OCI-LY3 (cell line): ENCODE data around the gene PRR7.
"Not testable (repeated sequence)": the region's sequence is repeated elsewhere in the genome, so short reads cannot be mapped to it uniquely, and the experiment has no call there.

Source experiments
- H2AFZ ChIP-seq: fragments of 200-600, 300-600 bp; shearing (Covaris generic); 2 replicates; pipeline ENCODE4 v1.6.0; 2014; ENCODE audit warnings: antibody characterized with exemption, low read depth, low read length
- H3K27ac ChIP-seq: fragments of 200-600, 300-600 bp; sonication (generic); 2 replicates; pipeline ENCODE4 v1.5.1; 2014; ENCODE audit warnings: mild to moderate bottlenecking, low read length, moderate library complexity, mixed read lengths
- H3K27me3 ChIP-seq: fragments of 200-600, 300-600 bp; sonication (generic); 2 replicates; pipeline ENCODE4 v1.6.1; 2014; ENCODE audit warnings: low read depth, low read length, mixed read lengths
- H3K36me3 ChIP-seq: fragments of 200-600, 300-600 bp; sonication (generic); replicated peaks from 2 replicates; pipeline ENCODE3; 2014; ENCODE audit warnings: low read depth, low read length, mixed read lengths
- H3K4me1 ChIP-seq: fragments of 300-600, 200-600 bp; sonication (generic); 2 replicates; pipeline ENCODE4 v1.6.1; 2014; ENCODE audit warnings: low read length, mixed read lengths
- H3K4me2 ChIP-seq: fragments of 200-600, 300-600 bp; sonication (generic); 2 replicates; pipeline ENCODE4 v1.6.1; 2014; ENCODE audit warnings: low read length, mixed read lengths
- H3K4me3 ChIP-seq: fragments of 300-600, 200-600 bp; sonication (generic); 2 replicates; pipeline ENCODE4 v1.5.1; 2014; ENCODE audit warnings: antibody characterized with exemption, mild to moderate bottlenecking, low read length, moderate library complexity
- H3K79me2 ChIP-seq: fragments of 300-600, 200-600 bp; shearing (Covaris generic); 2 replicates; pipeline ENCODE4 v1.6.1; 2014; ENCODE audit warnings: mild to moderate bottlenecking, low read length, mixed read lengths
- H3K9ac ChIP-seq: fragments of 300-600, 200-600 bp; shearing (Covaris generic); 2 replicates; pipeline ENCODE4 v1.6.0; 2014; ENCODE audit warnings: mild to moderate bottlenecking, low read length, moderate library complexity
- H3K9me3 ChIP-seq: fragments of 200-600, 300-600 bp; shearing (Covaris generic); 2 replicates; pipeline ENCODE4 v1.6.1; 2014; ENCODE audit warnings: low read length, mixed read lengths; ENCODE audit not compliant: insufficient read depth
- H4K20me1 ChIP-seq: fragments of 200-600, 300-600 bp; sonication (generic); 2 replicates; pipeline ENCODE4 v1.6.1; 2016; ENCODE audit warnings: low read length, mixed read lengths; ENCODE audit not compliant: insufficient read depth
- EZH2phosphoT487 ChIP-seq: fragments of 200-600 bp; shearing (Covaris generic); IDR thresholded peaks from 2 replicates; pipeline ENCODE4 v1.6.1; 2018; ENCODE audit warnings: antibody characterized with exemption, mixed run types, low read depth
- TF ChIP-seq, protein P1 (sequence below): fragments of 200-600, 300-600 bp; sonication (generic); IDR thresholded peaks from 2 replicates; pipeline ENCODE4 v1.5.1; 2014; ENCODE audit warnings: antibody characterized with exemption, low read length, low read depth

Gene PRR7

DNA sequence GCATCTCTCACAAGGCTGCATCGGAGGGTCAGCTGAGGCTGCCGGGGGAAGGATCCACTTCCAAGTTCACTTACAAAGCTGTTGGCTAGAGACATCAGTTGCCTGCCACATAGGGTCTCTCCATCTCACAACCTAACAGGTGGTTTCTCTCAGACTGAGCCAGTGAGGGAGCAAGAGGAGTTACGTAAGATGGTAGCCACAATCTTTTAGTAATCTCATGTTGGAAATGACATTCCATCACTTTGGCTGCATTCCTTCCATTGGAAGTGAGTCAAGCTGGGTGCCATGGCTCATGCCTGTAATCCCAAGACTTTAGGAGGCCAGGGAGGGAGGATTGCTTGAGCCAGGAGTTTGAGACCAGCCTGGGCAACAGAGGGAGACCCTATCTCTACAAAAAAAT is 27.6 kb upstream of the PRR7 start:
- Histone ChIP-seq H3K36me3 (no peaks in the 10 kb centered on the region), H3K4me1 (no peaks in the 10 kb centered on the region), H3K9ac (no peak overlapping the region), H2AFZ (no peak overlapping the region), H3K79me2 (no peaks in the 10 kb centered on the region), H3K27ac (no peak overlapping the region), H3K4me2 (no peak overlapping the region), H3K4me3 (no peak overlapping the region), H3K9me3 (no peaks in the 10 kb centered on the region), H3K27me3 (no peaks in the 10 kb centered on the region), H4K20me1 (no peaks in the 10 kb centered on the region)
- TF ChIP-seq, protein P1, sequence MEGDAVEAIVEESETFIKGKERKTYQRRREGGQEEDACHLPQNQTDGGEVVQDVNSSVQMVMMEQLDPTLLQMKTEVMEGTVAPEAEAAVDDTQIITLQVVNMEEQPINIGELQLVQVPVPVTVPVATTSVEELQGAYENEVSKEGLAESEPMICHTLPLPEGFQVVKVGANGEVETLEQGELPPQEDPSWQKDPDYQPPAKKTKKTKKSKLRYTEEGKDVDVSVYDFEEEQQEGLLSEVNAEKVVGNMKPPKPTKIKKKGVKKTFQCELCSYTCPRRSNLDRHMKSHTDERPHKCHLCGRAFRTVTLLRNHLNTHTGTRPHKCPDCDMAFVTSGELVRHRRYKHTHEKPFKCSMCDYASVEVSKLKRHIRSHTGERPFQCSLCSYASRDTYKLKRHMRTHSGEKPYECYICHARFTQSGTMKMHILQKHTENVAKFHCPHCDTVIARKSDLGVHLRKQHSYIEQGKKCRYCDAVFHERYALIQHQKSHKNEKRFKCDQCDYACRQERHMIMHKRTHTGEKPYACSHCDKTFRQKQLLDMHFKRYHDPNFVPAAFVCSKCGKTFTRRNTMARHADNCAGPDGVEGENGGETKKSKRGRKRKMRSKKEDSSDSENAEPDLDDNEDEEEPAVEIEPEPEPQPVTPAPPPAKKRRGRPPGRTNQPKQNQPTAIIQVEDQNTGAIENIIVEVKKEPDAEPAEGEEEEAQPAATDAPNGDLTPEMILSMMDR = no peak
- no peak for TF ChIP-seq EZH2phosphoT487

DNA sequence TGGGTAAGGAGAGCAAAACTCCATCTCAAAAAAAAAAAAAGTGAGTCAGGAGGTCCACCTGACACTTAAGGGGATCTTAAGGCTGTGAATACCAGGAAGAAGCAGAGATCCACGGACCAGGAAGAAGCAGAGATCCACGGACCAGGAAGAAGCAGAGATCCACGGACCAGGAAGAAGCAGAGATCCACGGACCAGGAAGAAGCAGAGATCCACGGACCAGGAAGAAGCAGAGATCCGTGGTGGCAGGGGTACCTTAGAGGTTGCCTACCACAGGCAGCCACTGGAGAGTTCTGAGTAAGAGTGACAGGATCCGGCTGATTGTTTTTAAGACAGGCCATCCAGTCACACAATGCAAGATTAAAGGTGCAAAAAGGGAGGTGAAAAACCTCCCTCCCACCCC is 26.1 kb upstream of the PRR7 start:
- H3K36me3 ChIP-seq, H3K4me2 ChIP-seq, H3K4me1 ChIP-seq, H3K27ac ChIP-seq, H4K20me1 ChIP-seq, H3K27me3 ChIP-seq, H3K9ac ChIP-seq, H3K79me2 ChIP-seq, H2AFZ ChIP-seq, H3K4me3 ChIP-seq, H3K9me3 ChIP-seq: not testable (repeated sequence)

DNA sequence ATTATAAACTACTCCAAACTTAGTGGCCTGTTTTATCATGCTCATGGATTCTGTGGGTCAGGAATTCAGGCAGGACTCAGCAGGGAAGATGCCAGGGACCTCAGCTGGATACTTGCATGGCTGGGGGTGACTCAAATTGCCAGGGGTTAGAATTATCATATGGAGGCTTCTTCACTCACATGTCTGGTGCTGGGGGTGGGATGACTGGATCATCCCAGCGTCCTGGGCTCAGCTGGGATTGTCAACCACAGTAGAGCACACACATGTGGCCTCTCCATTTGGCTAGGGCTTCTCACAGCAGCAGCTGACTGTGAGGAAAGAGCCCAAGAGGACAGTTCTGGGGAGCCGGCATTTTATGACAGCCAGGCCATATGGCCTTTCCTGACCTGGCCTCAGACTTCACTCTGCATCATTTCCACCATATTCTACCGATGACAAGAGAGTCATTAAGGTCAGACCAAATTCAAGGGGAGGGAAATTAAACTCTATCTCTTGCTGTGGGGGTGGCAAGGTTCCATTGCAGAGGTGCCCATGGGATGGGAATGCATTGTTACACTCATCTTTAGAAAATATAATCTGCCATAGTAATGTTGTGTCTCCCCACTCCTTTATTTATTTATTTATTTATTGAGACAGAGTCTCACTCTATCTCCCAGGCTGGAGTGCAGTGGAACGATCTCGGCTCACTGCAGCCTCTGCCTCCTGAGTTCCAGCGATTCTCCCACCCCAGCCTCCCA is 25.4 kb upstream of the PRR7 start:
- no peak overlapping the region for H3K4me3 ChIP-seq
- no peak overlapping the region for H2AFZ ChIP-seq
- H3K4me1 ChIP-seq = peaks cover 6% of the 10 kb centered on the region
- no peaks in the 10 kb centered on the region for H3K79me2 ChIP-seq
- TF ChIP-seq EZH2phosphoT487 = no peak
- TF ChIP-seq, protein P1 = no peak
- H4K20me1 ChIP-seq = no peaks in the 10 kb centered on the region
- no peaks in the 10 kb centered on the region for H3K36me3 ChIP-seq
- H3K9ac ChIP-seq = no peak overlapping the region
- H3K9me3 ChIP-seq = no peaks in the 10 kb centered on the region
- no peak overlapping the region for H3K27ac ChIP-seq
- H3K4me2 ChIP-seq = no peak overlapping the region
- H3K27me3 ChIP-seq = no peaks in the 10 kb centered on the region

- H3K27me3 ChIP-seq = no peaks in the 10 kb centered on the region
- H4K20me1 ChIP-seq = peaks cover 7% of the 10 kb centered on the region; the same call in 1 of the 2 replicates
- peaks cover 21% of the 10 kb centered on the region for H3K79me2 ChIP-seq
- H3K4me1 ChIP-seq = peaks cover 20% of the 10 kb centered on the region
- H3K9me3 ChIP-seq = no peaks in the 10 kb centered on the region
- H3K36me3 ChIP-seq = peaks cover 3% of the 10 kb centered on the region
- no peak overlapping the region for H3K4me2 ChIP-seq
- no peak overlapping the region for H2AFZ ChIP-seq
- TF ChIP-seq, protein P1 = no peak
- no peak for TF ChIP-seq EZH2phosphoT487
- no peak overlapping the region for H3K4me3 ChIP-seq
- H3K27ac ChIP-seq = no peak overlapping the region
- no peak overlapping the region for H3K9ac ChIP-seq
Measured at GRCh38 chr5:177423671-177424070, 22.9 kb upstream of the PRR7 start.
